K562 (cell line): ENCODE results near the gene F11R. TPM values are rescaled to one million over a fixed set of nuclear protein-coding genes. Genes with fewer than 3 reads are reported as not detected.

Experiments
- CHCHD3 ChIP-seq: fragments of 250-450 bp; sonication (Bioruptor Pico); IDR thresholded peaks from 2 replicates; pipeline ENCODE4 v2.1.2; 2022; ENCODE audit warnings: mild to moderate bottlenecking
- EGR1 ChIP-seq: fragments of 450-650 bp; conservative IDR thresholded peaks from 2 replicates; pipeline ENCODE4 v1.6.1; 2017; ENCODE audit warnings: mild to moderate bottlenecking
- FOSL1 ChIP-seq: fragments of 200-800 bp; sonication (Bioruptor generic); conservative IDR thresholded peaks from 2 replicates; pipeline ENCODE4 v1.6.1; 2016; ENCODE audit warnings: missing genetic modification characterization, missing compliant biosample characterization
- FOXA1 ChIP-seq: fragments of 450-650 bp; IDR thresholded peaks from 2 replicates; pipeline ENCODE4 v1.6.1; 2016; ENCODE audit warnings: mild to moderate bottlenecking, borderline replicate concordance
- GABPA ChIP-seq: fragments of 200-800 bp; sonication (Bioruptor generic); conservative IDR thresholded peaks from 2 replicates; pipeline ENCODE4 v1.6.1; 2016; ENCODE audit warnings: low read depth, missing genetic modification characterization, missing compliant biosample characterization
- GABPB1 ChIP-seq: sonication (generic); formaldehyde crosslinking; IDR thresholded peaks from 2 replicates; pipeline ENCODE4 v1.8.0; 2022; ENCODE audit warnings: mild to moderate bottlenecking, missing genetic modification reagents
- HMGXB4 ChIP-seq: sonication (generic); formaldehyde crosslinking; IDR thresholded peaks from 2 replicates; pipeline ENCODE4 v1.8.1; 2023; ENCODE audit warnings: mild to moderate bottlenecking, missing genetic modification reagents
- IFI16 ChIP-seq: fragments of 250-450 bp; sonication (Bioruptor Pico); IDR thresholded peaks from 2 replicates; pipeline ENCODE4 v2.1.2; 2022; ENCODE audit warnings: mild to moderate bottlenecking, inconsistent platforms
- JUND ChIP-seq, 2 experiments: IDR thresholded peaks; 2 replicates in 1 of 2; 3 replicates in 1 of 2; pipeline ENCODE4 v1.6.1; 2011; ENCODE audit warnings: borderline replicate concordance in 2 of 2, low read depth in 2 of 2, low read length in 2 of 2, improper control_type of control experiment in 1 of 2, missing biosample characterization in 1 of 2, missing genetic modification characterization in 1 of 2, missing genetic modification reagents in 1 of 2
- PHF8 ChIP-seq: fragments of 200-600 bp; sonication (generic); IDR thresholded peaks from 2 replicates; pipeline ENCODE4 v1.6.1; 2012; ENCODE audit warnings: mixed run types, mild to moderate bottlenecking, inconsistent platforms, low read length, moderate library complexity, borderline replicate concordance
- RBM39 ChIP-seq: fragments of 200-400 bp; formaldehyde crosslinking; optimal IDR thresholded peaks from 2 replicates; pipeline ENCODE3; 2018; ENCODE audit warnings: low read depth, low read length
- SIN3A ChIP-seq, 2 experiments: fragments of 150-350 bp in 1 of 2; IDR thresholded peaks; 2 replicates each; pipeline ENCODE4 v1.6.1; 2011 to 2016; ENCODE audit warnings: borderline replicate concordance in 2 of 2, low read depth in 2 of 2, low read length in 2 of 2, mild to moderate bottlenecking in 2 of 2, moderate library complexity in 2 of 2; ENCODE audit not compliant: control insufficient read depth in 1 of 2
- SMARCA4 ChIP-seq: fragments of 450-650 bp; IDR thresholded peaks from 2 replicates; pipeline ENCODE4 v1.6.1; 2016
- TBL1XR1 ChIP-seq, 2 experiments: IDR thresholded peaks; 2 replicates each; pipeline ENCODE4 v1.6.1; 2012; ENCODE audit warnings: improper control_type of control experiment in 2 of 2, low read length in 2 of 2, mild to moderate bottlenecking in 1 of 2
- TBP ChIP-seq: optimal IDR thresholded peaks from 2 replicates; pipeline ENCODE3; 2011; ENCODE audit warnings: low read depth, low read length, improper control_type of control experiment
- ZBTB26 ChIP-seq: fragments of 450-650 bp; formaldehyde crosslinking; IDR thresholded peaks from 2 replicates; pipeline ENCODE4 v1.4.0; 2022; ENCODE audit warnings: missing genetic modification characterization
- ZBTB33 ChIP-seq: sonication (generic); formaldehyde crosslinking; IDR thresholded peaks from 2 replicates; pipeline ENCODE4 v1.8.1; 2023; ENCODE audit warnings: mild to moderate bottlenecking, missing genetic modification reagents
- ZNF140 ChIP-seq: fragments of 250-450 bp; sonication (Bioruptor Pico); IDR thresholded peaks from 2 replicates; pipeline ENCODE4 v1.8.0; 2021; ENCODE audit warnings: moderate library complexity, mild to moderate bottlenecking, inconsistent platforms
- ZNF212 ChIP-seq: fragments of 450-650 bp; formaldehyde crosslinking; IDR thresholded peaks from 2 replicates; pipeline ENCODE4 v1.4.0; 2020; ENCODE audit warnings: mild to moderate bottlenecking
- ZZZ3 ChIP-seq: fragments of 450-650 bp; IDR thresholded peaks from 2 replicates; pipeline ENCODE4 v1.6.1; 2016; ENCODE audit warnings: antibody characterized with exemption, mild to moderate bottlenecking, moderate library complexity
- polyA plus RNA-seq, 8 experiments: library from polyadenylated mRNA; depleted of rRNA in 4 of 8; stranded (reverse) in 5 of 8; unstranded in 3 of 8; fragments of >200 nt; fragmentation: Nextera tagmentation in 2 of 8; fragmentation: Illumina TruSeq in 1 of 8; extraction: Ambion mirVana in 2 of 8; extraction: Trizol in 1 of 8; gene quantifications; 2 replicates each; pipeline versions ENCODE4 v1.2.1 to v1.2.3, GENCODE V29; 2011 to 2014; ENCODE audit warnings: inconsistent platforms in 1 of 8, missing spikeins in 1 of 8
- total RNA-seq, 7 experiments: library from RNA; depleted of rRNA in 6 of 7; stranded (reverse); fragments of >200 nt in 6 of 7; fragmentation: Illumina TruSeq in 2 of 7; extraction: Trizol in 2 of 7; gene quantifications; 2 replicates each; pipeline versions ENCODE4 v1.2.1 to v1.2.3, GENCODE V29; 2011 to 2021; ENCODE audit warnings: low replicate concordance in 1 of 7
- TF ChIP-seq, protein P1 (sequence below): fragments of 450-650 bp; formaldehyde crosslinking; IDR thresholded peaks from 2 replicates; pipeline ENCODE4 v1.4.0; 2020; ENCODE audit warnings: mild to moderate bottlenecking, moderate library complexity

Gene F11R
- total and polyA plus RNA-seq, 9 of the 15 experiments (the other 6 are each of a cell fraction or from before 2014, with no cell fraction given), result 27.4 to 187 (median 52.5) TPM

- TF ChIP-seq, protein P1, sequence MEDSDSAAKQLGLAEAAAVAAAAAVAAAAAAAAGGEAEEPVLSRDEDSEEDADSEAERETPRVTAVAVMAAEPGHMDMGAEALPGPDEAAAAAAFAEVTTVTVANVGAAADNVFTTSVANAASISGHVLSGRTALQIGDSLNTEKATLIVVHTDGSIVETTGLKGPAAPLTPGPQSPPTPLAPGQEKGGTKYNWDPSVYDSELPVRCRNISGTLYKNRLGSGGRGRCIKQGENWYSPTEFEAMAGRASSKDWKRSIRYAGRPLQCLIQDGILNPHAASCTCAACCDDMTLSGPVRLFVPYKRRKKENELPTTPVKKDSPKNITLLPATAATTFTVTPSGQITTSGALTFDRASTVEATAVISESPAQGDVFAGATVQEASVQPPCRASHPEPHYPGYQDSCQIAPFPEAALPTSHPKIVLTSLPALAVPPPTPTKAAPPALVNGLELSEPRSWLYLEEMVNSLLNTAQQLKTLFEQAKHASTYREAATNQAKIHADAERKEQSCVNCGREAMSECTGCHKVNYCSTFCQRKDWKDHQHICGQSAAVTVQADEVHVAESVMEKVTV (CRISPR knock-in tag), result no peak
- no peak for TF ChIP-seq FOSL1 (tag)
- TF ChIP-seq RBM39, result no peak
- peak; percentile 63 for TF ChIP-seq SMARCA4
- no peak for TF ChIP-seq TBP
- TF ChIP-seq ZZZ3, result no peak
- no peak for TF ChIP-seq TBL1XR1 (IDR thresholded peaks at IDR 0.05; ENCODE audit: low read length in 2 of 2)
- TF ChIP-seq GABPB1 (CRISPR knock-in tag), result no peak
- no peak for TF ChIP-seq ZNF140 (CRISPR knock-in tag)
- no peak for TF ChIP-seq GABPA
- no peak for TF ChIP-seq PHF8
- TF ChIP-seq EGR1, result 0 out of 2 replicates have a peak, but pooled peaks have one; percentile 26
- TF ChIP-seq ZNF212, result no peak
- no peak for TF ChIP-seq HMGXB4 (CRISPR knock-in tag)
- TF ChIP-seq ZBTB33, result no peak
- peak; percentile 70 for TF ChIP-seq JUND (IDR thresholded peaks at IDR 0.05; ENCODE audit: borderline replicate concordance, low read depth, low read length)
- peak; percentile 35; the same call in 1 of the 3 replicates for TF ChIP-seq JUND (tag; IDR thresholded peaks at IDR 0.05; ENCODE audit: borderline replicate concordance, low read depth, low read length)
- no peak for TF ChIP-seq SIN3A (IDR thresholded peaks at IDR 0.05; ENCODE audit: borderline replicate concordance in 2 of 2, control insufficient read depth in 1 of 2, low read depth in 2 of 2, low read length in 2 of 2)
- no peak for TF ChIP-seq CHCHD3 (CRISPR knock-in tag)
- no peak for TF ChIP-seq ZBTB26 (CRISPR knock-in tag)
- TF ChIP-seq FOXA1, result no peak
- no peak for TF ChIP-seq IFI16 (CRISPR knock-in tag)
These were observed 12.8 kb upstream of the F11R start (continued) for GRCh38 chr1:161033751-161034150.
